Measurements from ENCODE around the gene PTGFR. TPM values are rescaled to one million over a fixed set of nuclear protein-coding genes. Genes with fewer than 3 reads are reported as not detected.

Gene PTGFR
- total RNA-seq, 1 donor from 2014 or later = 3.0 TPM

GRCh38 chr1:78520843-78521242 is 30.1 kb downstream of the PTGFR start:
- no peaks in the 10 kb centered on the region for H3K4me1 ChIP-seq
- DNase-seq (no peak), ATAC-seq (no peak)
- TF ChIP-seq, protein P1, sequence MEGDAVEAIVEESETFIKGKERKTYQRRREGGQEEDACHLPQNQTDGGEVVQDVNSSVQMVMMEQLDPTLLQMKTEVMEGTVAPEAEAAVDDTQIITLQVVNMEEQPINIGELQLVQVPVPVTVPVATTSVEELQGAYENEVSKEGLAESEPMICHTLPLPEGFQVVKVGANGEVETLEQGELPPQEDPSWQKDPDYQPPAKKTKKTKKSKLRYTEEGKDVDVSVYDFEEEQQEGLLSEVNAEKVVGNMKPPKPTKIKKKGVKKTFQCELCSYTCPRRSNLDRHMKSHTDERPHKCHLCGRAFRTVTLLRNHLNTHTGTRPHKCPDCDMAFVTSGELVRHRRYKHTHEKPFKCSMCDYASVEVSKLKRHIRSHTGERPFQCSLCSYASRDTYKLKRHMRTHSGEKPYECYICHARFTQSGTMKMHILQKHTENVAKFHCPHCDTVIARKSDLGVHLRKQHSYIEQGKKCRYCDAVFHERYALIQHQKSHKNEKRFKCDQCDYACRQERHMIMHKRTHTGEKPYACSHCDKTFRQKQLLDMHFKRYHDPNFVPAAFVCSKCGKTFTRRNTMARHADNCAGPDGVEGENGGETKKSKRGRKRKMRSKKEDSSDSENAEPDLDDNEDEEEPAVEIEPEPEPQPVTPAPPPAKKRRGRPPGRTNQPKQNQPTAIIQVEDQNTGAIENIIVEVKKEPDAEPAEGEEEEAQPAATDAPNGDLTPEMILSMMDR (IDR thresholded peaks at IDR 0.05) = no peak
- no peak overlapping the region for H3K4me3 ChIP-seq
- no peaks in the 10 kb centered on the region for H3K27me3 ChIP-seq
- no peak overlapping the region for H3K27ac ChIP-seq
- H3K36me3 ChIP-seq = no peaks in the 10 kb centered on the region
- intact Hi-C loops (cut with DNase I) = no loop called here
- no peaks in the 10 kb centered on the region for H3K9me3 ChIP-seq

DNA sequence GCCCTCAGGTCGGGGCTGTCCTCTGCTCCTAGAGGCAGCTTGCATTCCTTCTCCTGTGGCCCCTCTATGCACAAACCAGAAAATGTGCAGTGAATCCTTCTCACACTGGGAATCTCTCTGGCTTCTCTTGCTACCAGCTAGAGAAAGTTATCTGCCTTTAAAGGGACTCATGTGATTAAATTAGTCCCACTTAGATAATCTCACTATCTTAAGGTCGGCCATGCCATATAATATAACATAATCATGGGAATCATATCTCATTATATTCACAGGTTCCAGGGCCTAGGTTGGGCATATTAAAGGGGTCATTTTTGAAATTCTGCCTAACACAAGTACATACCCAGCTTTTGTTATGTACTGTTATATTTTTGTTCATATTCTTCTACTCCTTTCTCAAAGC is 31.4 kb downstream of the PTGFR start:
- intact Hi-C loops (cut with DNase I) = no loop called here
- no peak for ATAC-seq
- no peaks in the 10 kb centered on the region for H3K4me1 ChIP-seq

GRCh38 chr1:78526496-78526895 is 35.7 kb downstream of the PTGFR start:
- no peak for ATAC-seq
- H3K27me3 ChIP-seq = no peaks in the 10 kb centered on the region
- no peaks in the 10 kb centered on the region for H3K36me3 ChIP-seq
- no peak for DNase-seq
- H3K4me3 ChIP-seq = no peak overlapping the region
- no peaks in the 10 kb centered on the region for H3K9me3 ChIP-seq
- H3K27ac ChIP-seq = no peak overlapping the region
- TF ChIP-seq, protein P1 (IDR thresholded peaks at IDR 0.05) = no peak
- intact Hi-C loops (cut with DNase I) = no loop called here
- no peaks in the 10 kb centered on the region for H3K4me1 ChIP-seq

More for the DNA sequence above, 31.4 kb downstream of the PTGFR start:
- H3K27me3 ChIP-seq = no peaks in the 10 kb centered on the region
- DNase-seq = no peak
- no peaks in the 10 kb centered on the region for H3K9me3 ChIP-seq
- no peak overlapping the region for H3K4me3 ChIP-seq
- TF ChIP-seq, protein P1 (IDR thresholded peaks at IDR 0.05) = no peak
- no peaks in the 10 kb centered on the region for H3K36me3 ChIP-seq
- no peak overlapping the region for H3K27ac ChIP-seq

DNA sequence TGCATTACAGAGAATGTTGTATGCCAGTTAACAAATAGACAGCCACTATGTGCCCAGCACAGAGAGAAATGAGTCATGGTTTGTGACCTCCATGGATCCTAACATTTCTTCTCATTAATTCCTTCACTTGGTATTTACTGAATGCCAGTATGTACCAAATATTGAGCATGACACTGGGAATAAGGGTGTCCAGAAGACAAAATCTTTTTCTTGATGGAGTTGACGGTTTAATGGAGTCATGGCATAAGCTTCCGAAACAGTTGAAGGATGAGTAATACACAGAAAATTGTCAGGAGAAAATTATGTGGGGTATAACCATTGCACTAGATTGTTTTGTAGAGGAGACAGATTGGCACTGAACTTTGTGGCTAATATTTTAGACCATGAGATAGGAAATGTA is 36.9 kb downstream of the PTGFR start:
- no peaks in the 10 kb centered on the region for H3K36me3 ChIP-seq
- intact Hi-C loops (cut with DNase I) = no loop called here
- H3K4me3 ChIP-seq = no peak overlapping the region
- no peaks in the 10 kb centered on the region for H3K9me3 ChIP-seq
- H3K27ac ChIP-seq = no peak overlapping the region
- no peaks in the 10 kb centered on the region for H3K4me1 ChIP-seq
- TF ChIP-seq, protein P1 (IDR thresholded peaks at IDR 0.05) = no peak
- DNase-seq (no peak), ATAC-seq (no peak)
- H3K27me3 ChIP-seq = no peaks in the 10 kb centered on the region

GRCh38 chr1:78533527-78533926 is 42.8 kb downstream of the PTGFR start:
- DNase-seq (no peak), ATAC-seq (no peak)
- Histone ChIP-seq H3K36me3 (no peaks in the 10 kb centered on the region), H3K4me3 (no peak overlapping the region), H3K9me3 (no peaks in the 10 kb centered on the region), H3K27ac (no peak overlapping the region), H3K27me3 (no peaks in the 10 kb centered on the region), H3K4me1 (no peaks in the 10 kb centered on the region)
- intact Hi-C loops (cut with DNase I) = no loop called here
- TF ChIP-seq, protein P1 (IDR thresholded peaks at IDR 0.05) = no peak

GRCh38 chr1:78535286-78535685 is 44.5 kb downstream of the PTGFR start:
- H3K27me3 ChIP-seq = no peaks in the 10 kb centered on the region
- no peak for ATAC-seq
- no peak overlapping the region for H3K4me3 ChIP-seq
- no peak for DNase-seq
- no peak overlapping the region for H3K27ac ChIP-seq
- no peaks in the 10 kb centered on the region for H3K9me3 ChIP-seq
- H3K4me1 ChIP-seq = no peaks in the 10 kb centered on the region
- no peaks in the 10 kb centered on the region for H3K36me3 ChIP-seq
- TF ChIP-seq, protein P1 (IDR thresholded peaks at IDR 0.05) = no peak
- intact Hi-C loops (cut with DNase I) = no loop called here
